ENCODE results near the gene MYL2.

The MYL2 gene

DNA sequence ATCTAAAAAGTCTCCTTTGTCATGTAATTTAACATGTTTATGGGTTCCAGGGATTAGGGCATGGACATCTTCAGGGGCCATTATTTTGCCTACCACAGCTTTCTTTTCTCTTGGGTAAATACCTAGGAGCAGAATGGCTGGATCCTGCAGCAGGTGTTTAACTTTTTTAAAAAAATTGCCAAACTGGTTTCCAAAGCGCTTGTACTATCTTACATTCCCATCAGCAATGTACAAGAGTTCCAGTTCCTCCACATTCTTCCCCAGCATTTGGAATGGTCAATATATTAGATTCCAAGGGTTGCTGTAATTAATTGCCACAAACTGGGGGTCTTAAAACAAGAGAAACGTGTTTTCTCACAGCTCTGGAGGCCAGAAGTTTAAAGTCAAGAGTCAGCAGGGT is 27.7 kb upstream of the MYL2 start:
- TF ChIP-seq, protein P1, sequence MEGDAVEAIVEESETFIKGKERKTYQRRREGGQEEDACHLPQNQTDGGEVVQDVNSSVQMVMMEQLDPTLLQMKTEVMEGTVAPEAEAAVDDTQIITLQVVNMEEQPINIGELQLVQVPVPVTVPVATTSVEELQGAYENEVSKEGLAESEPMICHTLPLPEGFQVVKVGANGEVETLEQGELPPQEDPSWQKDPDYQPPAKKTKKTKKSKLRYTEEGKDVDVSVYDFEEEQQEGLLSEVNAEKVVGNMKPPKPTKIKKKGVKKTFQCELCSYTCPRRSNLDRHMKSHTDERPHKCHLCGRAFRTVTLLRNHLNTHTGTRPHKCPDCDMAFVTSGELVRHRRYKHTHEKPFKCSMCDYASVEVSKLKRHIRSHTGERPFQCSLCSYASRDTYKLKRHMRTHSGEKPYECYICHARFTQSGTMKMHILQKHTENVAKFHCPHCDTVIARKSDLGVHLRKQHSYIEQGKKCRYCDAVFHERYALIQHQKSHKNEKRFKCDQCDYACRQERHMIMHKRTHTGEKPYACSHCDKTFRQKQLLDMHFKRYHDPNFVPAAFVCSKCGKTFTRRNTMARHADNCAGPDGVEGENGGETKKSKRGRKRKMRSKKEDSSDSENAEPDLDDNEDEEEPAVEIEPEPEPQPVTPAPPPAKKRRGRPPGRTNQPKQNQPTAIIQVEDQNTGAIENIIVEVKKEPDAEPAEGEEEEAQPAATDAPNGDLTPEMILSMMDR (IDR thresholded peaks at IDR 0.05; ENCODE audit: extremely low read depth, missing control alignments), result no peak
- DNase-seq (ENCODE audit: low spot score), result no peak

DNA sequence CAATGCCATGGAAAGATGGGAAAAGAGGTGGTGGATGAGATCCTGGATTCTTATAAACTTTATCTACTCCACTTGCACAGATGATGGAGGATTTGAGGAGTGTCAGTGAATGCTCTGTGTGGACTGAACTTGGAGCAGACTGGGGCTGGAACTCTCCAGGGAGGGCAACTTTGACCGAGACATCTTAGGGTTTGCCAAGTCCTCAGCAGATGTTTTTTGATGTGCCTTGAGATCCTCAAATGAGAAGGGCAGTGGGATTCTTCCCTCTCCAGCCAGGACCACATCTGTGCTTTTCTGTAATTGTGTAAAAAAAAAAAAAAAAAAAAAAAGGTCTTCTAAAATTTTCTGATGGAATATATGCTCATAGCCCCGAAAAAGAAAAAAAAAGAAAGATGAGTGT is 23.0 kb upstream of the MYL2 start:
- DNase-seq (ENCODE audit: low spot score), result no peak
- TF ChIP-seq, protein P1 (IDR thresholded peaks at IDR 0.05; ENCODE audit: extremely low read depth, missing control alignments), result no peak

DNA sequence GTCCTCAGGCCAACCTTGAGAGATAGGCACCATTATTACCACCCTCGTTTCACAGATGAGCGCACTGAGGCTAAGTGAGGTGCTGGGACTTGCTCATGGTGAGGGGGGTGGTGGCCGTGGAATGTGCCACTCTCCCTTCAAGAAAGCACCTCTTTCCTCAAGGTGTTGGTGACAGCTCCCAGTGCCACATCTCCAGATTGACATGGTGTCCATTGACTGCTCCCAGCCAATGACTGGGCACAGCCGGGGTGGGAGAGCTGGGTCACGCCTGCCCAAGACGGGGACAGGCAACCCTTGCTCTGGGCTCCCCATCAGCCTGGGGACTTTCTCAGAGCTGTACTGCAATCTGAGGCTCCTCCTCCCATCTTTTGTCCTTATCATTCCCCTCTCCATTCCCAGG is 21.0 kb upstream of the MYL2 start:
- TF ChIP-seq, protein P1 (IDR thresholded peaks at IDR 0.05; ENCODE audit: extremely low read depth, missing control alignments), result no peak
- DNase-seq (ENCODE audit: low spot score), result no peak

DNA sequence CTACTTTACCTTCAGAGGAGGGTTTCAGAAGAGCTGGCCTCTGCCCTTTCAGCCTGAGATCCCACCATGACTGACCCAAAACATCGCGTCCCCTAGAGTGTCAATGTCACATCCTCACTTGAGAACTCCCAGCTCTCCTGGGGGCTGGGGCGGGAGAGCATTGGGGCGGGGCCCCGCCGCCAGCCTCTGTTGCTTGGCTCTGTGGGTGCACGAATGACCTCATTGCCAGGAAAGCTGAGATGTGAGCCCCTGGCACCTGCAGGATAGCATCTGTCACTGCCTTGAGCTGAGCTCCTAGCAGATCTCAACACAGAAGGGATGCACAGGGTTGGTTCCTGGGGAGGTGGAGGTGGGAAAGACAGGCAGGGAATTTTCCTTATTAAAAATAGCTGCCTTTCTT is 20.6 kb upstream of the MYL2 start:
- TF ChIP-seq, protein P1 (IDR thresholded peaks at IDR 0.05; ENCODE audit: extremely low read depth, missing control alignments), result no peak
- DNase-seq (ENCODE audit: low spot score), result no peak

DNA sequence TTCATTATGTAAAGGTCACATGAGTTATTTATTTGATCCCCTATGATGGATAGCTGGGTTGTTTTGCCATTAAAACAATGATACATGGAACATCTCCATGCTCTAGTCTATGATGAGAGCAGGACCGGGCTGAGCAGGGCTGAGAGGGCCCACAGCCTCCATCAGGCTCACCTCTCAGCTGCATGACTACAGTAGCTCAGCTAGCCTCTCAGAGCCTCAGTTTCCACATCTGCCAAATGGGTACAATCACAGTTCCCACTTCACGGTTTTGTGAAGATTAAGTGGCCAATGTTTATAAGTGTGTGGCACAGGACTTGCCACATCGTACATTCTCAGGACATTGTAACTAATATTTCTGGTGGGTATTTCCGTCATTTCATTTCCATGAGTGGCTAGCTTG is 19.9 kb upstream of the MYL2 start:
- no peak for DNase-seq (ENCODE audit: low spot score)
- TF ChIP-seq, protein P1 (IDR thresholded peaks at IDR 0.05; ENCODE audit: extremely low read depth, missing control alignments), result no peak

DNA sequence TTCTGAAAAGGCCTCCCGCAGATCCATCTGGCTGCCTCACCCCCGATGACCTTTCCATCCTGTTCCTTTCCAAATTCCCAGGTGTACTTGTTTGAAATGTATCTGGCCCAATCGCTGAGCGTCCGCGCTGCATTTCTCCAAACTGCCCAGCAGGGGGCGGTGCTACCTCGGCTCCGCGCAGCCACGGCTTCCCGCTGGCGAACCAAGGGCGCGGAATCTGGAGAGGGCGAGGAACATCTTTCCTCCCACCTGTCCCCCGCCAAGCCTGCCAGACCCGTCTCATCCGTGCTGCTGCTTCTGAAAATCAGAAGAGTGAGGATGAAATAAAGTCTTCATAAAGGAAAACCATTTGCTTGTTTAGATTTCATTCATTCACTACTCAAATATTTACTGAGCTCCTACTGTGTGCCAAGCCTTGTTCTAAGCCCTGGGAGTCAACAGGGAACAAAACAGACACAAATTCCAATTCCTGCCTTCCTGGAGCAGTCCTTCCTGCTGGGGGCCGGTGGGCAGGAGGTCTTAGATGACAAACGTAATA is 16.8 kb upstream of the MYL2 start:
- DNase-seq (ENCODE audit: low spot score), result peak; percentile 83
- TF ChIP-seq, protein P1 (IDR thresholded peaks at IDR 0.05; ENCODE audit: extremely low read depth, missing control alignments), result peak; percentile 99

DNA sequence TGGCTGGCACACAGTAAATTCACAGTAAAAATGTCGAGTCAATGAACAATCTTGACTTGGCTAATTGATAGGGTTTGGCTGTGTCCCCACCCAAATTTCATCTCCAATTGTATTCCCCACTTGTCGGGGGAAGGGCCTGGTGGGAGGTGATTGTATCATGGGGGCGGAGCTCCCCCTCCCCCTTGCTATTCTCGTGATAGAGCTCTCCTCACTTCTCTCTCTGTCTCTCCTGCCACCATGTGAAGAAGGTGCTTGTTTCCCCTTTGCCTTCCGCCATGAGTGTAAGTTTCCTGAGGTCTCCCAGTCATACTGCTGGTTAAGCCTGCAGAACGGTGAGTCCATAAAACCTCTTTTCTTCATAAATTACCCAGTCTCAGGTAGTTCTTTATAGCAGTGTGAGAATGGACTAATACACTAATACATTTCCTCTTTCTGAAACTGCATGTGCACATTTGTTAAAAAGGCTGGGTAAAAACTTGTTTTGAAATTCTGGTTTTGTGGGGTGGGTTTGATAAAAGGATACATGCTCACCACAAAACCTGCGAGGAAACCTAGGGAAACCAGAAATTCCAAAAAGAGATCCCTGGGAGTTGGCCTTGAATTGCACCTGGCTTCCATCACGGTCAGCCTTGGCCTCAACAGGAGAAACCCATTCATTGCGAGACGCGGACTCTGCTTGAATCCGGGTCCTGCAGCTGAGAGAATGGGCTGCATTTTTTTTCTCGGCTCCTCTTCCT is 16.2 kb upstream of the MYL2 start:
- TF ChIP-seq, protein P1 (IDR thresholded peaks at IDR 0.05; ENCODE audit: extremely low read depth, missing control alignments), result no peak
- DNase-seq (ENCODE audit: low spot score), result no peak
